ENCODE results near the gene RHOJ.
A peak's percentile ranks its signal among the peaks of the same experiment; 100 is the strongest.
"Not testable (repeated sequence)": the region's sequence is repeated elsewhere in the genome, so short reads cannot be mapped to it uniquely, and the experiment has no call there.

Gene RHOJ

GRCh38 chr14:63204407-63205043, at the start of gene RHOJ:
TSS of gene RHOJ (plus strand) at chr14:63204443. CDS start at chr14:63204870, 427 bp downstream.
- DNase-seq = peak; percentile 25

- no peak for DNase-seq
Observed at GRCh38 chr14:63155511-63156185, 48.6 kb upstream of the RHOJ start.

- no peak for DNase-seq
Observed at GRCh38 chr14:63157195-63157594, 47.0 kb upstream of the RHOJ start.

GRCh38 chr14:63163306-63163705, 40.9 kb upstream of the RHOJ start:
- DNase-seq = no peak

GRCh38 chr14:63164108-63164683, 40.0 kb upstream of the RHOJ start:
- DNase-seq = no peak

- not testable (repeated sequence) for DNase-seq
Observed at GRCh38 chr14:63165267-63165666, 39.0 kb upstream of the RHOJ start.

GRCh38 chr14:63167044-63167443, 37.2 kb upstream of the RHOJ start:
- no peak for DNase-seq

- DNase-seq = peak; percentile 54
Observed at GRCh38 chr14:63174760-63175191, 29.5 kb upstream of the RHOJ start.

GRCh38 chr14:63175531-63175930, 28.7 kb upstream of the RHOJ start:
- no peak for DNase-seq

- DNase-seq = no peak
Observed at GRCh38 chr14:63178912-63179311, 25.3 kb upstream of the RHOJ start.

GRCh38 chr14:63179383-63179782, 24.9 kb upstream of the RHOJ start:
- DNase-seq = no peak

- no peak for DNase-seq
Observed at GRCh38 chr14:63180011-63180410, 24.2 kb upstream of the RHOJ start.

GRCh38 chr14:63182968-63183367, 21.3 kb upstream of the RHOJ start:
- DNase-seq = no peak

- peak; percentile 57 for DNase-seq
Observed at GRCh38 chr14:63186453-63186852, 17.8 kb upstream of the RHOJ start.

GRCh38 chr14:63191211-63191610, 13.0 kb upstream of the RHOJ start:
- no peak for DNase-seq

- no peak for DNase-seq
Observed at GRCh38 chr14:63192085-63192484, 12.2 kb upstream of the RHOJ start.

GRCh38 chr14:63193236-63193635, 11.0 kb upstream of the RHOJ start:
- no peak for DNase-seq

GRCh38 chr14:63200035-63200740, 4.1 kb upstream of the RHOJ start:
- no peak for DNase-seq

GRCh38 chr14:63200767-63201166, 3.5 kb upstream of the RHOJ start:
- no peak for DNase-seq

GRCh38 chr14:63203015-63203414, 1.2 kb upstream of the RHOJ start:
- DNase-seq = no peak

- DNase-seq = peak; percentile 93
Observed at GRCh38 chr14:63203618-63204406, 431 bp upstream of the RHOJ start.

- DNase-seq = no peak
Observed at GRCh38 chr14:63205044-63205575, 867 bp downstream of the RHOJ start.

- no peak for DNase-seq
Observed at GRCh38 chr14:63205866-63206265, 1.6 kb downstream of the RHOJ start.
